ENCODE data around the gene SCO2.

The SCO2 gene

GRCh38 chr22:50476868-50477267 is 48.5 kb downstream of the SCO2 start:
- DNase-seq (ENCODE audit: low spot score), result no peak

DNA sequence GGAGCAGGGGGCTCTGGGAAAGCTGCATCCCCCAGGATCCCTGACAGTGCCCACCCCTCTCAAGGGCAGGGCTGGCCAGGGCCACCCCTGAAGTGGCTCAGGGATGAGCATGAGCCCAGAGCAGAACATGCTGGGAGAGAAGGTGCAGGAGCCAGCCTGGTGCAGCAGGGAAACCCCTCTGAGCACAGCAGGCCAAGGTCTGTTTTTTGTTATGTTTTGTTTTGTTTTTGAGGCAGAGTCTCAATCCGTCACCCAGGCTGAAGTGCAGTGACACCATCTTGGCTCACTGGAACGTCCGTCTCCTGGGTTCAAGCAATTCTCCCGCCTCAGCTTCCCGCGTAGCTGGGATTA is 49.8 kb downstream of the SCO2 start:
- DNase-seq (ENCODE audit: low spot score), result no peak

DNA sequence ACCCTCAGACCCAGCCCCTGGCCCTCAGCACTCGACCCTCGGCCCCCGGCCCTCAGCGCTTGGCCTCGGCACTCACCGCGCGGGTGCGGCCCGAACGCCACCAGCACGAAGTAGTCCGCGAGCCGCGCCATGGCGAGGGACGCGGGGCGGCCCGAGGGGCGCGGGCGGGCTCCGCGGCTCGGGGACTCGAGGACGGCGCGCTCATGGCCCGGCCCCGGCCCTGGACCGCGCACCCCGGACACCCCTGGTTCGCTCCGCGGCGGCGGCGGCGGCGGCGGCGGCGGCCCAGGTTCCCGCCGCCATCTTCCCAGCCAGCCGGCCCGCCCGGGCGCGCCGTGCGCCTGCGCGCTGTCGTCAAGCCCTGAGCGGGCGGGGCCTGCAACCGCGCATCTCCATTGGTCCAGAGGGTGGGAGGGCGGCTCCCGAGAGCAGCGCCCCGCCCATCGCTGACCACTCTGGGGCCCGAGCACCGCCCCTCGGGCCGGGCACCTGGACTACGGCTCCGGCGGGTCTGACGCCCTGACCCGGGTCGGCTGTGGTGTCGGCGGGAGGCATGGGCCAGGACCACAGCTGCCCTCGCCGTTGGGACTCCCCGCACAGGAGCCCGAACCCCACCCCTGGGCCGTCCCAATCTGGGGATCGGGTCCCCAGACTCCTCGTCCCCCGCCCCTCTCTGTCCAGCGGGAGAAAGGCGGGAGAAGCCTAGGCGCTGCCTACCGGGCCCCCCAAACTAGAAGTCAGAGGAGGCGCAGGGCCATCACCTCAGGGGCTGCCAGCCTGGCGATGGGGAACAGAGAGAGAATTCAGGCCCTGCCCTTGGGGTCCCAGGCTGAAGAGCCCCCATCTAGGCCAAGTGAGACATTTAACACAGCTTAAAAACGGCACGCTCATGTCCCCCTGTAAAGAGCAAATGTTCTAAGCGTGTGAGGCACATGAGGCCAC is 50.4 kb downstream of the SCO2 start, which contains the start of gene SBF1:
Gene SBF1 (minus strand): TSS at position 326 of the 942 bp plus-strand sequence. CDS start 195 bp downstream, at position 131.
- peak; percentile 92 for DNase-seq (ENCODE audit: low spot score)

- no peak for DNase-seq (ENCODE audit: low spot score)
Measured at GRCh38 chr22:50473855-50474671, 51.3 kb downstream of the SCO2 start.

Data from globus pallidus (tissue), 1 donor.